Measurements from ENCODE around the gene FIBP.

Gene FIBP

DNA sequence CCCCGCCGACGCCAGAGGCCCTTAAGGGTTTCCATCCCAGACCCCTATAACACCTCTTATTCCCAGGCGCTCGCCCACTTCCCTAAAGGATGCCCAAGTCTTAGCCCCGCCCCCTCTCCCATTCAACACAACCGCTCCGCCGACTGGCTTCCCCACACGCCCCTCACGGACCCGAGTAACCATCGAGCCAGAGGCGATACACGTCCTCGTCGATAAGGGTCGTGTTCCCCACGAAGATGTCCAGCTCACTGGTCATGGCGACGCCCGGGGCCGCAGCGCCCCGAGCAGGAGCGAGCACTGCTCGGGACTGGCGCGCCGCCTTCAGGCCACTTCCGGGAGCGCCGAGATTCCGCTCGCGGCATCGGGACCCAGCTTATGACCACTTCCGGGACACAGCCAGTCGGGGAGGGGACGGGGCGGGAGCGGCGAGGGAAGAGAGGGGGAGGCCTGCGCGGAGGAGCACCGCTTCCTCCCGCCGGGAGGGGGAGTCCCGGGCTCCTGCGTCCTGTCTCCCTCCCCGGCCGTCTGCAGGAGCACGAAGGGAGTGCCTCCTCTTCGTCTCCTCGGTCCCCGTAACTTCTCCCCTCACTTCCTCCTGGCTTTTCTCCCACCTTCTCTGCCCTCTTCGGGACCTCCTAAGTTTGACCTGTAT, at the start of gene FIBP:
FIBP (minus strand) TSS at position 309 of the 652 bp plus-strand sequence; CDS start at position 256, 53 bp downstream.
- H3K4me3 ChIP-seq (ENCODE audit: severe bottlenecking) = peak within 1 kb of the TSS; percentile 45
- ATAC-seq (ENCODE audit: low read depth) (peak; percentile 57), DNase-seq (ENCODE audit: low spot score) (peak; percentile 98)
- H3K4me1 ChIP-seq (ENCODE audit: insufficient read depth, poor library complexity, severe bottlenecking) = peaks cover 10% of the 10 kb centered on the region
- H3K36me3 ChIP-seq (ENCODE audit: low read depth) = peaks cover 44% of the 10 kb centered on the region
- TF ChIP-seq, protein P1, sequence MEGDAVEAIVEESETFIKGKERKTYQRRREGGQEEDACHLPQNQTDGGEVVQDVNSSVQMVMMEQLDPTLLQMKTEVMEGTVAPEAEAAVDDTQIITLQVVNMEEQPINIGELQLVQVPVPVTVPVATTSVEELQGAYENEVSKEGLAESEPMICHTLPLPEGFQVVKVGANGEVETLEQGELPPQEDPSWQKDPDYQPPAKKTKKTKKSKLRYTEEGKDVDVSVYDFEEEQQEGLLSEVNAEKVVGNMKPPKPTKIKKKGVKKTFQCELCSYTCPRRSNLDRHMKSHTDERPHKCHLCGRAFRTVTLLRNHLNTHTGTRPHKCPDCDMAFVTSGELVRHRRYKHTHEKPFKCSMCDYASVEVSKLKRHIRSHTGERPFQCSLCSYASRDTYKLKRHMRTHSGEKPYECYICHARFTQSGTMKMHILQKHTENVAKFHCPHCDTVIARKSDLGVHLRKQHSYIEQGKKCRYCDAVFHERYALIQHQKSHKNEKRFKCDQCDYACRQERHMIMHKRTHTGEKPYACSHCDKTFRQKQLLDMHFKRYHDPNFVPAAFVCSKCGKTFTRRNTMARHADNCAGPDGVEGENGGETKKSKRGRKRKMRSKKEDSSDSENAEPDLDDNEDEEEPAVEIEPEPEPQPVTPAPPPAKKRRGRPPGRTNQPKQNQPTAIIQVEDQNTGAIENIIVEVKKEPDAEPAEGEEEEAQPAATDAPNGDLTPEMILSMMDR (IDR thresholded peaks at IDR 0.05; ENCODE audit: poor library complexity, severe bottlenecking) = peak; percentile 93
- no peaks in the 10 kb centered on the region for H3K27me3 ChIP-seq (ENCODE audit: insufficient read depth, poor library complexity, severe bottlenecking)
- no peaks in the 10 kb centered on the region for H3K9me3 ChIP-seq (ENCODE audit: severe bottlenecking)
- peak within 1 kb of the TSS; percentile 96 for H3K27ac ChIP-seq (ENCODE audit: poor library complexity, severe bottlenecking)

DNA sequence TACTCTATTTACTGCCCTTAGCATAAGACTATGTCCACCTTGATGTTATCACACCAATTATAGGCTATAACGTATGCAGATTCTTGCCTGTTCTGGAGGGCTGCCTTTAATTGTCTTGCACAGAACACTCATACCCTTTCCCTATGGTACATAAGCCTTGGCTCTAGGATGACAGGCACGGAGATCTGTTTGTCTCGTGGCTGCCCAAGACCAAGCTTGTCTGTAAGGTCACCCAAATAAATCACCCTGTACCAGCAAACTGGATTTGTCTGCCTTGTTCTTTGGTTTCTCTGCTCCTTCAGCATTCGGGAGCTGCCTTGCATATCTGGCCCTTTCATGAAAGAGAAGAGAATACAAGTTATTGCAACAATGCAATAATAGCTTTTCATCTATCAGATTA, 49.5 kb upstream of the FIBP start:
- no peak for DNase-seq (ENCODE audit: low spot score)
- H3K27ac ChIP-seq (ENCODE audit: poor library complexity, severe bottlenecking) = no peak overlapping the region
- no peak for ATAC-seq (ENCODE audit: low read depth)
- TF ChIP-seq, protein P1 (IDR thresholded peaks at IDR 0.05; ENCODE audit: poor library complexity, severe bottlenecking) = no peak
- no peak overlapping the region for H3K4me3 ChIP-seq (ENCODE audit: severe bottlenecking)
- no peaks in the 10 kb centered on the region for H3K27me3 ChIP-seq (ENCODE audit: insufficient read depth, poor library complexity, severe bottlenecking)
- H3K4me1 ChIP-seq (ENCODE audit: insufficient read depth, poor library complexity, severe bottlenecking) = peaks cover 6% of the 10 kb centered on the region
- H3K36me3 ChIP-seq (ENCODE audit: low read depth) = no peaks in the 10 kb centered on the region
- H3K9me3 ChIP-seq (ENCODE audit: severe bottlenecking) = no peaks in the 10 kb centered on the region

DNA sequence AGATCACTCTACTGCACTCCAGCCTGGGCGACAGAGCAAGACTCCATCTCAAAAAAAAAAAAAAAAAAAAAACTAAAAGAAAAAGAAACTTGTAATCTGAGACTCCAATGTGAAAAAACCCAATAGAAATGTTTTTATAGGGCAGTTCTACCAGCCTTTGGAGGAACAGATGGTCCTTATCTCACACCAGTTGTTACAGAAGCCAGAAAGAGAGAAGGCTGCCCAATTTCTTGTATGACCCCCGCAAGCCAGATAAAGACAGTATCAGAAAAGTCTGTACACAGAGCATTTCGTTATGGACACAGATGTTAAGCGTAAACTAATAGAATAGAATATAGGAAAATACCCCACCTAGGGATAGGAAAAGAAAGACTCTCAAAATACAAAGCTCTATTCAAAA, 45.7 kb upstream of the FIBP start:
- no peaks in the 10 kb centered on the region for H3K36me3 ChIP-seq (ENCODE audit: low read depth)
- H3K9me3 ChIP-seq (ENCODE audit: severe bottlenecking) = no peaks in the 10 kb centered on the region
- no peaks in the 10 kb centered on the region for H3K4me1 ChIP-seq (ENCODE audit: insufficient read depth, poor library complexity, severe bottlenecking)
- no peak overlapping the region for H3K4me3 ChIP-seq (ENCODE audit: severe bottlenecking)
- H3K27ac ChIP-seq (ENCODE audit: poor library complexity, severe bottlenecking) = no peak overlapping the region
- TF ChIP-seq, protein P1 (IDR thresholded peaks at IDR 0.05; ENCODE audit: poor library complexity, severe bottlenecking) = no peak
- DNase-seq (ENCODE audit: low spot score) (no peak), ATAC-seq (ENCODE audit: low read depth) (no peak)
- no peaks in the 10 kb centered on the region for H3K27me3 ChIP-seq (ENCODE audit: insufficient read depth, poor library complexity, severe bottlenecking)

DNA sequence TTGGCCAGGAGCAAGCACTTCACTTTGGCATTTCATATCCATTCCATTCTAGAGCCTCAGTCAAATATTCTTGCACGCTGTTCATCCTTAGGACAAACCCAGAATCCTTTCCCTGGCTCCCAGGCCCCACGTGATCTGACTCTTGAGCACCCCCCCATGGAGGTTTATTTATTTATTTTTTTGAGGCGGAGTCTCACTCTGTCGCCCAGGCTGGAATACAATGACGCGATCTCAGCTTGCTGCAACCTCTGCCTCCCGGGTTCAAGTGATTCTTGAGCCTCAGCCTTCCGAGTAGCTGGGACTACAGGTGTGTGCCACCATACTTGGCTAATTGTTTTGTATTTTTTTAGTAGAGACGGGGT, 44.3 kb upstream of the FIBP start:
- Histone ChIP-seq H3K9me3 (ENCODE audit: severe bottlenecking) (no peaks in the 10 kb centered on the region), H3K4me3 (ENCODE audit: severe bottlenecking) (no peak overlapping the region), H3K36me3 (ENCODE audit: low read depth) (no peaks in the 10 kb centered on the region)

More for the DNA sequence above, 44.3 kb upstream of the FIBP start:
- Histone ChIP-seq H3K27me3 (ENCODE audit: insufficient read depth, poor library complexity, severe bottlenecking) (no peaks in the 10 kb centered on the region), H3K27ac (ENCODE audit: poor library complexity, severe bottlenecking) (no peak overlapping the region), H3K4me1 (ENCODE audit: insufficient read depth, poor library complexity, severe bottlenecking) (no peaks in the 10 kb centered on the region)
- DNase-seq (ENCODE audit: low spot score) (no peak), ATAC-seq (ENCODE audit: low read depth) (no peak)
- TF ChIP-seq, protein P1 (IDR thresholded peaks at IDR 0.05; ENCODE audit: poor library complexity, severe bottlenecking) = peak; percentile 26
